Large intestine (tissue), 12 donors: ENCODE measurements around the gene CTAGE9. TPM values are rescaled to one million over a fixed set of nuclear protein-coding genes. Genes with fewer than 3 reads are reported as not detected.
"Not testable (repeated sequence)": the region's sequence is repeated elsewhere in the genome, so short reads cannot be mapped to it uniquely, and the experiment has no call there.

ENCODE experiments used
- DNase-seq, 2 donors: peaks; one replicate each; pipeline versions ENCODE4 v3.0.0 to v3.0.0-alpha.2; 2013
- H3K27ac ChIP-seq: one replicate; pipeline ENCODE4 v1.5.1; 2013; ENCODE audit warnings: low read length
- H3K27me3 ChIP-seq: 2 replicates; pipeline ENCODE4 v1.6.1; 2013; ENCODE audit warnings: low read length; ENCODE audit not compliant: control insufficient read depth, insufficient read depth
- H3K36me3 ChIP-seq: 2 replicates; pipeline ENCODE4 v1.6.1; 2013; ENCODE audit warnings: low read length; ENCODE audit not compliant: control insufficient read depth, insufficient read depth
- H3K4me1 ChIP-seq: one replicate; pipeline ENCODE4 v1.6.1; 2013; ENCODE audit warnings: low read length; ENCODE audit not compliant: control insufficient read depth, insufficient read depth
- H3K4me3 ChIP-seq: one replicate; pipeline ENCODE4 v1.5.1; 2013; ENCODE audit warnings: low read length
- H3K9me3 ChIP-seq: one replicate; pipeline ENCODE4 v1.6.1; 2013; ENCODE audit warnings: mild to moderate bottlenecking, low read depth, low read length, moderate library complexity; ENCODE audit not compliant: control insufficient read depth
- WGBS: methylation state at CpG from one replicate; pipeline ENCODE4 v1.1.5; 2013; ENCODE audit warnings: low lambda C conversion rate; ENCODE audit not compliant: insufficient coverage; 5-methylcytosine and 5-hydroxymethylcytosine counted together
- long read RNA-seq, 11 donors: transcript quantifications; one replicate each; lab custom pipeline, GENCODE V29; 2026
- polyA plus RNA-seq: library from polyadenylated mRNA; unstranded; fragments of 120-200 nt; gene quantifications from one replicate; pipeline ENCODE4 v1.2.1, GENCODE V29; 2013

CTAGE9 gene, protein sequence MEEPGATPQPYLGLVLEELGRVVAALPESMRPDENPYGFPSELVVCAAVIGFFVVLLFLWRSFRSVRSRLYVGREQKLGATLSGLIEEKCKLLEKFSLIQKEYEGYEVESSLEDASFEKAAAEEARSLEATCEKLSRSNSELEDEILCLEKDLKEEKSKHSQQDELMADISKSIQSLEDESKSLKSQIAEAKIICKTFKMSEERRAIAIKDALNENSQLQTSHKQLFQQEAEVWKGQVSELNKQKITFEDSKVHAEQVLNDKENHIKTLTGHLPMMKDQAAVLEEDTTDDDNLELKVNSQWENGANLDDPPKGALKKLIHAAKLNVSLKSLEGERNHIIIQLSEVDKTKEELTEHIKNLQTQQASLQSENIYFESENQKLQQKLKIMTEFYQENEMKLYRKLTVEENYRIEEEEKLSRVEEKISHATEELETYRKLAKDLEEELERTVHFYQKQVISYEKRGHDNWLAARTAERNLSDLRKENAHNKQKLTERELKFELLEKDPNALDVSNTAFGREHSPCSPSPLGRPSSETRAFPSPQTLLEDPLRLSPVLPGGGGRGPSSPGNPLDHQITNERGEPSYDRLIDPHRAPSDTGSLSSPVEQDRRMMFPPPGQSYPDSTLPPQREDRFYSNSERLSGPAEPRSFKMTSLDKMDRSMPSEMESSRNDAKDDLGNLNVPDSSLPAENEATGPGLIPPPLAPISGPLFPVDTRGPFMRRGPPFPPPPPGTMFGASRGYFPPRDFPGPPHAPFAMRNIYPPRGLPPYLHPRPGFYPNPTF
- polyA plus RNA-seq: 0.73 TPM
- long read RNA-seq, donor 1, partial matches to known transcripts: 6 of 8 reads
- long read RNA-seq, donor 1, other reads (novel, unspliced or antisense): 0 of 8 reads
- long read RNA-seq, donor 2, partial matches to known transcripts: 0 of 1 reads
- long read RNA-seq, donor 2, other reads (novel, unspliced or antisense): 0 of 1 reads
- long read RNA-seq, donor 3, partial matches to known transcripts: 116 of 116 reads
- long read RNA-seq, donor 3, other reads (novel, unspliced or antisense): 0 of 116 reads
- long read RNA-seq, donor 4: 0 reads
- long read RNA-seq, donor 5: 0 reads
- long read RNA-seq, donor 6, partial matches to known transcripts: 91 of 94 reads
- long read RNA-seq, donor 6, other reads (novel, unspliced or antisense): 0 of 94 reads
- long read RNA-seq, donor 7: 0 reads
- long read RNA-seq, donor 8, partial matches to known transcripts: 0 of 2 reads
- long read RNA-seq, donor 8, other reads (novel, unspliced or antisense): 0 of 2 reads
- long read RNA-seq, donor 9, partial matches to known transcripts: 0 of 1 reads
- long read RNA-seq, donor 9, other reads (novel, unspliced or antisense): 0 of 1 reads
- long read RNA-seq, donor 10, partial matches to known transcripts: 26 of 39 reads
- long read RNA-seq, donor 10, other reads (novel, unspliced or antisense): 12 of 39 reads
- long read RNA-seq, donor 11, partial matches to known transcripts: 25 of 25 reads
- long read RNA-seq, donor 11, other reads (novel, unspliced or antisense): 0 of 25 reads

DNA sequence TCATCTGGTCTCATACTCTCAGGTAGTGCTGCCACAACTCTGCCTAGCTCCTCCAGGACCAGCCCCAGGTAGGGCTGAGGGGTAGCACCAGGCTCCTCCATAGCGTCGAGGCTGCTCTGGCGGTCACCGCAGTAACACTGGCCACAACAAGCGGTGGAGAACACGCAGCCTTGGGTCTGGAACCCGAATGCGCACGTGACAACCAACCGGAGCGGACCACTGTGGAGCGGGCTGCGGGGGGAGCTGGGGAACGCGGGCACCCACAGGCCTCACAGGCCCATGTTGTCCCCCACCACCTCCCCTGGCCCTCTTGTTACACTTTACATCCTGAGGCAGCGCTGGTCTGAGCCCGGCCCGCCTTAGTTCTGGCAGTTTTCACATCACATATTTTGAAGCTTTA is at the start of gene CTAGE9:
Gene CTAGE9 (minus strand): TSS at position 101 of the 400 bp plus-strand sequence. CDS start 0 bp downstream, at position 101.
- not testable (repeated sequence) for H3K4me3 ChIP-seq, H3K27me3 ChIP-seq, H3K27ac ChIP-seq, H3K4me1 ChIP-seq, DNase-seq, H3K36me3 ChIP-seq, H3K9me3 ChIP-seq
- no CpG with 5 or more reads among the region's 18 CpGs for WGBS

DNA sequence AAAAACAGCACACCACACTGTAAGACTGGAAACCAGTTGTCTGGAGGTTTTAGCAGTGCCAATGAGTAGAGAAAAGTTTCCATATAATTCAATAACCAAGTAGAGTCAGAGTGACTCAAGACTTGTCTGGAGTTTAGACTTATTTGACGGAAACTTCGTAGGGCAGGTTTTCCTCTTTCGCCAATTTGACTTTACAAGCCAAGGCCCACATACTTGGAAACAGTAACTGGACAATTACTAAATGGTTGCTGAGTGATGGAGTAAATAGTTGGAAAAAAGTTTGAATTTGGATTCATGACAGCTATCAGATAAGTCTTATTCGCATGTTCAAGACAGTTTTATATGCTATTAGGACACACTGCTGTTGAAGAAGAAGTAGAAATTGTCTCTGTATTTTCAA is 48.1 kb upstream of the CTAGE9 start:
- 100% methylated on average over 1 of the region's 4 CpGs for WGBS
- H3K9me3 ChIP-seq: no peaks in the 10 kb centered on the region
- H3K4me1 ChIP-seq: no peaks in the 10 kb centered on the region
- no peaks in the 10 kb centered on the region for H3K27me3 ChIP-seq
- H3K4me3 ChIP-seq: no peak overlapping the region
- H3K27ac ChIP-seq: no peak overlapping the region
- H3K36me3 ChIP-seq: no peaks in the 10 kb centered on the region
- no peak for DNase-seq

DNA sequence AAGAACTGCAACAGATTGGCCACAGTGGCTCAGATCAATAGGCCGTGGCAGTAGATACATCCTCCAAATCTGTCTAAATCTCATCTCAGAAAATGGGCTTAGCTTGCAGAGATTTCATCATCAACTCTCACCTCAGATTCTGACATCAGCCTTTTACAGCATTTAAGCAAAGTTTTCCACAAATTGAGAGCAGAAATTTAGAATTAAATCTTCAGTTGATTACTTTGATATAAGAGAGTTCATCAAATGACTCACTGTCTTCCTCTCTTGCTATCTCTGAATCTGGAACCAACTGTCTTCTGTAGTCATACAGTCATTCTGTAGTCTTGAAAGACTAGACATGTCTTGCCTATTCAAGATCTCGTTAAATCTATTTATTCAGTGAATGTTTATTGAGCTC is 45.2 kb upstream of the CTAGE9 start:
- DNase-seq: no peak
- no peaks in the 10 kb centered on the region for H3K36me3 ChIP-seq
- no peaks in the 10 kb centered on the region for H3K27me3 ChIP-seq
- no peaks in the 10 kb centered on the region for H3K9me3 ChIP-seq
- WGBS: no CpG with 5 or more reads among the region's 2 CpGs
- no peak overlapping the region for H3K4me3 ChIP-seq
- H3K4me1 ChIP-seq: no peaks in the 10 kb centered on the region
- no peak overlapping the region for H3K27ac ChIP-seq

DNA sequence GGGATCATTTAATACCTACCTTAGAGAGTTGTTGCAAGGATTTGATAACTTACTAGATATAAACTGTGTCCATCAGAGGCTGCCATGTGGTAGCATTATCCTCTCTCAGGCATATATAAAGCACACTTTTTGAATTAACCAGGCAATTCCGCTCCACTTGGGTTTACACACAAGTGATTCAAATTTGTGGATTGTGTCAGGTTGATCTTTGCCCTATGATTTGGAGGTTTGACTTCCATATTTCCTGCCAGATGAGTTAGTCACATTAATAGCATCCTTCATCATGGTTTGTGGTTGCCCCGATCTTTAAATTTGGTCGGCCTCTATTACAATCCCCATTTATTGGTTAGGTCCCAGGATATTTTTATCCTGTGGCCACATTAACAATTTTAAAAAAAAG is 44.8 kb upstream of the CTAGE9 start:
- Histone ChIP-seq H3K9me3 (no peaks in the 10 kb centered on the region), H3K4me1 (no peaks in the 10 kb centered on the region), H3K27ac (no peak overlapping the region), H3K4me3 (no peak overlapping the region), H3K36me3 (no peaks in the 10 kb centered on the region), H3K27me3 (no peaks in the 10 kb centered on the region)
- DNase-seq: no peak
- 100% methylated on average over 2 of the region's 3 CpGs for WGBS

DNA sequence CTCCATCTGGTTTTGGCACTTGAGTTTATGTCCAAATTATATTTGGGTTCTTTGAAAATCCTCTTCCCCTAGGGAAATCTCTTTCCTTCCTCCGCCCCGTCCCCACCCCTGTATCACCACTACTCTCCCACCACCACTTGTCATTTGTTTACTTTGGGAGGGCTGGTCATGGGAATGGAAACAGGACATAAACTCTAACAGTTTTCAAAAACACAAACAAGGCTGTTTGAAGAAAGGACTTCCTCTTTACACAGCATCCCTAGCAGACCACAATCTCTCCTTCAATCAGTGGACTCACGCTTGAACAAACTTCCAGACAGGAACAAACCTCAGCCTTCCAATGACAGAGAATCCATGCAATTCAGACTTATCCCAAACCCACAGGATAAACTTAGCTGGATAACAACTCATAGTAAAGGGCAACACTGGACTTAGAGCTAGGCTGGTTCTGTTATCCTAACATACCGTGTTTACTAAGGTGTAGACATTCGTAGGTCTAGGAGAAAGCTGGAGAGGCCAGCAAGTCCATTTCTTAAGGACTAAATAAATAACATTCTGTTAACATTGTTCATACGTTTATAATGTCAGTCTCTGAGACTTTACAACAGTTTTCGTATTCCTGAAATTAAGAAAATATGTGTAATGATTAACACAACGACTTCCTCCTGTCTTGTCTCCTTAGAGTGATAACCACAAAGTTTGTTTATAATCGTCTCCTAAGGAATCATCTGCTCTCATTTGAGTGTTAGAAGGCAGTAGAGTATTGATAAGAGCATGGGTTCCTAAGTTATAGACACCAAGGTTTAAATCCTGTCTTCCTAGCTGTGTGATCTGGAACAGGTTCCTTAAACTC is 44.1 kb upstream of the CTAGE9 start:
- H3K4me3 ChIP-seq: no peak overlapping the region
- no peaks in the 10 kb centered on the region for H3K36me3 ChIP-seq
- no peaks in the 10 kb centered on the region for H3K9me3 ChIP-seq
- no peak overlapping the region for H3K27ac ChIP-seq
- no peak for DNase-seq
- 92% methylated on average over 2 of the region's 9 CpGs for WGBS
- no peaks in the 10 kb centered on the region for H3K27me3 ChIP-seq
- no peaks in the 10 kb centered on the region for H3K4me1 ChIP-seq

DNA sequence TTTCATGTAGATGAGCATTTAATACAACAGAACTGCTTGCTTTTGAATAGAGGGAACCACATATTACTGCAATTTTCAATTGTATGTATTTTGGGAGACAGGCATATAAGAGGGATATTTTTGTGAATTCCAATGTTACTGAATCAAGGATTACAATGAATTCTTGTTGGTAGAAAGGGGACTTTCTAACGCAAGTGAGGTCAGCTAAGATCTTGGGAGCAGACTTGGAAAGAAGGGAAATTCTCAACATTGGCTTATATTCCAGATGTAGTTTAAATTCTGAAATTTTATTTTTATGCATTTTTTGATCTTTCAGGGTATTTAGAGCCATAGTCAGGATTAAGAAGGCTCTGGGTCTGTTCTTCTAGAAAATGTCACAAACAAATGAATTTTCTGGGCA is 43.3 kb upstream of the CTAGE9 start:
- H3K27me3 ChIP-seq: no peaks in the 10 kb centered on the region
- WGBS: 100% methylated on average over 1 of the region's 1 CpG
- H3K9me3 ChIP-seq: no peaks in the 10 kb centered on the region
- no peaks in the 10 kb centered on the region for H3K4me1 ChIP-seq
- no peak overlapping the region for H3K4me3 ChIP-seq
- DNase-seq: no peak
- H3K36me3 ChIP-seq: no peaks in the 10 kb centered on the region
- H3K27ac ChIP-seq: no peak overlapping the region

DNA sequence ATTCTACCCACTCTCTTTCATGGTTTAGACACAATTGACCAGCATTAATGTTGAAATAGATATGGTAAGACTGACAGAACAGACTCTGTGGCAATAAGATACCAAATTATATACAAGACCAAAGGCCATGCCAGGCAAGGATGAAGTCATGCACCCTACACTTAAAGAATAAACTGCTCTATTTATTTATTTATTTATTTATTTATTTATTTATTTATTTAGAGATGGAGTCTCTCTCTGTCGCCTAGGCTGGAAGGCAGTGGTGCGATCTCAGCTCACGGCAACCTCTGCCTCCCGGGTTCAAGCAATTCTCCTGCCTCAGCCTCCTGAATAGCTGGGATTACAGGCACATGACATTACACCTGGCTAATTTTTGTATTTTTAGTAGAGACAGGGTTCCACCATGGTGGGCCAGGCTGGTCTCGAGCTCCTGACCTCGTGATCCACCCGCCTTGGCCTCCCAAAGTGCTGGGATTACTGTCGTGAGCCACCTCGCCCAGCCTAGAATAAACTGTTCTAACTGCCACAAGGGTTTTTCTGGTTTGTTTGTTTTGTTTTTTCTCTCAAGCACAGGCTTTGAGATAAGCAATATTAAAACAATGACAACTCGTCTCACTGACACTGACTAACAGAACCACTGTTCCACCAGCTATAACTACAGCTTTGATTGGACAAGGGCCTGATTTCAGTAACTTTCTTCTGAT is 40.3 kb upstream of the CTAGE9 start:
- DNase-seq, H3K9me3 ChIP-seq, H3K27ac ChIP-seq, H3K36me3 ChIP-seq, H3K4me3 ChIP-seq, H3K27me3 ChIP-seq, H3K4me1 ChIP-seq: not testable (repeated sequence)
- WGBS: 60% methylated on average over 1 of the region's 10 CpGs

DNA sequence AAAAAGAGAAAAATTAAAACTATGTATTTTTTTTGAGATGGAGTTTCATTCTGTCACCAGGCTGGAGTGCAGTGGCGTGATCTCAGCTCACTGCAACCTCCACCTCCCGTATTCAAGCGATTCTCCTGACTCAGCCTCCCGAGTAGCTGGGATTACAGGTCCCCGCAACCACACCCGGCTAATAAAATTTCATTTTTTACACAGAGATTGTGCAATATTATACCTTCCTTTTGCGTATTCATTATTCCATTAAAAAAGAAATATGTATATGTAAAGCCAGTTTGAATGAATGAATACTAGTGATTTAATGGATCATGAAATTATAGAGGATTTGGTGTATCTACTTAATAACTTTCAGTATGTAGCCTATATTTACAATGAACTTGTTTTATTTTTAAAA is 38.2 kb upstream of the CTAGE9 start:
- no peak for DNase-seq
- no peaks in the 10 kb centered on the region for H3K27me3 ChIP-seq
- no peaks in the 10 kb centered on the region for H3K9me3 ChIP-seq
- no peaks in the 10 kb centered on the region for H3K4me1 ChIP-seq
- no peak overlapping the region for H3K4me3 ChIP-seq
- 100% methylated on average over 1 of the region's 7 CpGs for WGBS
- H3K27ac ChIP-seq: no peak overlapping the region
- H3K36me3 ChIP-seq: no peaks in the 10 kb centered on the region

DNA sequence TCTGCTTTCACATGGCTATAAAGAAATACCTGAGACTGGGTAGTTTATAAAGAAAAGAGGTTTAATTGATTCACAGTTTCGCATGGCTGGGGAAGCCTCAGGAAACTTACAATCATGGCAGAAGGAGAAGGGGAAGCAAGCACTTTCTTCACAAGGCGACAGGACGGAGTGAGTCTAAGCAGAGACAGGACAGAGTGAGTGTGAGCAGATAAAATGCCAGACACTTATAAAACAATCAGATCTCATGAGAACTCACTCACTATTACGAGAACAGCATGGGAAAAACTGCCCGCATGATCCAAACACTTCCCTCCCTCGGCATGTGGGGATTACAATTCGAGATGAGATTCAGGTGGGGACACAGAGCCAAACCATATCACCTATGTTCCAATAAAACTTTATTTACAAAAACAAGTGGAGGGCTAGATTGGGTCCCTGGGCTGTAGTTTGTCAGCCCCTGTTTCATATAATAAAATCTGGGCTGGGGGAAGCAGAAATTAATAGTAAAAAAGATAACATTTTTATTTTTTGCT is 37.1 kb upstream of the CTAGE9 start:
- H3K36me3 ChIP-seq: no peaks in the 10 kb centered on the region
- no peak overlapping the region for H3K27ac ChIP-seq
- H3K4me1 ChIP-seq: no peaks in the 10 kb centered on the region
- no peaks in the 10 kb centered on the region for H3K9me3 ChIP-seq
- no CpG with 5 or more reads among the region's 7 CpGs for WGBS
- H3K4me3 ChIP-seq: no peak overlapping the region
- no peaks in the 10 kb centered on the region for H3K27me3 ChIP-seq
- no peak for DNase-seq
